GM23248 (cell line): Measurements from ENCODE around the gene SPTBN5. TPM values are rescaled to one million over a fixed set of nuclear protein-coding genes. Genes with fewer than 3 reads are reported as not detected.

ENCODE experiments used
- DNase-seq: peaks from one replicate; pipeline ENCODE4 v3.0.0-alpha.2; 2015
- H2AFZ ChIP-seq: fragments of 200-600 bp; sonication (generic); 2 replicates; pipeline ENCODE4 v1.6.1; 2016; ENCODE audit warnings: antibody characterized with exemption
- H3F3A ChIP-seq: fragments of 200-600 bp; sonication (generic); 2 replicates; pipeline ENCODE4 v1.6.1; 2016; ENCODE audit warnings: mild to moderate bottlenecking, antibody characterized with exemption, mixed run types; ENCODE audit not compliant: insufficient read depth
- H3K27ac ChIP-seq: fragments of 200-600 bp; sonication (generic); 2 replicates; pipeline ENCODE4 v1.5.1; 2016; ENCODE audit warnings: mild to moderate bottlenecking
- H3K27me3 ChIP-seq: fragments of 200-600 bp; sonication (generic); replicated peaks from 2 replicates; pipeline ENCODE4 v1.6.1; 2016; ENCODE audit warnings: mild to moderate bottlenecking; ENCODE audit not compliant: insufficient read depth
- H3K36me3 ChIP-seq: fragments of 200-600 bp; sonication (generic); 2 replicates; pipeline ENCODE4 v1.6.1; 2016; ENCODE audit warnings: low read depth, mild to moderate bottlenecking
- H3K4me1 ChIP-seq: fragments of 200-600 bp; sonication (generic); 2 replicates; pipeline ENCODE4 v1.6.1; 2016; ENCODE audit warnings: mild to moderate bottlenecking; ENCODE audit not compliant: insufficient read depth
- H3K4me2 ChIP-seq: fragments of 200-600 bp; sonication (generic); one replicate; pipeline ENCODE4 v1.6.1; 2016; ENCODE audit warnings: mild to moderate bottlenecking; ENCODE audit not compliant: unreplicated experiment
- H3K4me3 ChIP-seq: fragments of 200-600 bp; sonication (generic); 2 replicates; pipeline ENCODE4 v1.5.1; 2016; ENCODE audit warnings: mild to moderate bottlenecking
- H3K79me2 ChIP-seq: fragments of 200-600 bp; sonication (generic); 2 replicates; pipeline ENCODE4 v1.6.1; 2016; ENCODE audit warnings: mild to moderate bottlenecking; ENCODE audit not compliant: insufficient read depth
- H3K9ac ChIP-seq: fragments of 200-600 bp; sonication (generic); 2 replicates; pipeline ENCODE4 v1.6.1; 2016; ENCODE audit warnings: mild to moderate bottlenecking
- H3K9me2 ChIP-seq: fragments of 200-600 bp; sonication (generic); 2 replicates; pipeline ENCODE4 v1.6.1; 2016; ENCODE audit warnings: mixed run types, mild to moderate bottlenecking, moderate library complexity; ENCODE audit not compliant: insufficient read depth
- H3K9me3 ChIP-seq: fragments of 200-600 bp; sonication (generic); one replicate; pipeline ENCODE4 v1.6.1; 2017; ENCODE audit warnings: low read depth
- H4K20me1 ChIP-seq: fragments of 200-600 bp; sonication (generic); 2 replicates; pipeline ENCODE4 v1.6.0; 2016; ENCODE audit not compliant: insufficient read depth
- EZH2 ChIP-seq: fragments of 200-600 bp; sonication (generic); IDR thresholded peaks from 2 replicates; pipeline ENCODE4 v1.6.1; 2018; ENCODE audit warnings: antibody characterized with exemption, mild to moderate bottlenecking; ENCODE audit not compliant: insufficient read depth, poor library complexity, severe bottlenecking
- EZH2phosphoT487 ChIP-seq: fragments of 200-600 bp; sonication (generic); IDR thresholded peaks from 2 replicates; pipeline ENCODE4 v1.6.1; 2018; ENCODE audit warnings: antibody characterized with exemption, moderate library complexity, mild to moderate bottlenecking, low read depth; ENCODE audit not compliant: insufficient read depth
- WGBS, 2 experiments: methylation state at CpG; one replicate each; pipeline ENCODE4 v1.1.6; 2015 to 2017; ENCODE audit warnings: low lambda C conversion rate in 2 of 2, low coverage in 1 of 2; ENCODE audit errors: missing lambda C conversion rate in 2 of 2; 5-methylcytosine and 5-hydroxymethylcytosine counted together
- in situ Hi-C: fragments of 300-500 bp; cut with MboI; formaldehyde crosslinking; loops from 2 replicates; pipeline ENCODE4 v1.15.0; 2020
- polyA plus RNA-seq: library from polyadenylated mRNA; unstranded; fragments of >200 nt; fragmentation: Nextera tagmentation; extraction: Ambion mirVana; gene quantifications from 2 replicates; pipeline ENCODE4 v1.2.1, GENCODE V29; 2016
- total RNA-seq: library from RNA; depleted of rRNA; stranded (reverse); fragments of >200 nt; shearing (Covaris generic); gene quantifications from 2 replicates; pipeline ENCODE4 v1.2.3, GENCODE V29; 2014

SPTBN5 gene
- total and polyA plus RNA-seq, 2 experiments from 2014 or later = 0.03 to 0.11 TPM

DNA sequence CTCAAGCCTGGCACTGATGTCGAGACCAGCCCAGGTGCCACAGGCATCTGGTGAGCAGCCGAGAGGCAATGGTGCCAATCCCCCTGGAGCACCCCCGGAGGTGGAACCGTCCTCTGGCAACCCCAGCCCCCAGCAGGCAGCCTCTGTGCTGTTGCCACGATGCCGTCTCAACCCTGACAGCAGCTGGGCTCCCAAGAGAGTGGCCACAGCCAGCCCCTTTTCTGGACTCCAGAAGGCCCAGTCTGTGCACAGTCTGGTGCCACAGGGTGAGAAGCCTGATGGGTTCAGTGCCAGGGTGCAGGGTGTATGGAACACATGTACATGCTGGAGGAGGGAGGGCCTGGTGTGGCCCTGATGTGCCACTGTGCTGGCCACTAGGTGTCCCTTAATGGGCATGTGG lies 70.9 kb downstream of the SPTBN5 start:
- Histone ChIP-seq H3K9me3 (no peaks in the 10 kb centered on the region), H3K9me2 (no peaks in the 10 kb centered on the region), H3K27ac (no peak overlapping the region), H3K27me3 (no peaks in the 10 kb centered on the region), H3F3A (no peaks in the 10 kb centered on the region), H3K9ac (no peak overlapping the region), H2AFZ (no peak overlapping the region), H4K20me1 (no peaks in the 10 kb centered on the region), H3K36me3 (no peaks in the 10 kb centered on the region; the same call in 1 of the 2 replicates), H3K4me2 (no peak overlapping the region), H3K4me3 (no peak overlapping the region), H3K79me2 (no peaks in the 10 kb centered on the region), H3K4me1 (no peaks in the 10 kb centered on the region)
- 77 to 82% methylated on average over 6 of the region's 6 CpGs for WGBS, 2 experiments
- in situ Hi-C loops = loop anchor here (5.0 kb wide), 1 partner anchor 51 kb away; the partner anchor contains the start of gene MAPKBP1
- no peak for TF ChIP-seq EZH2phosphoT487
- TF ChIP-seq EZH2 = no peak
- no peak for DNase-seq

DNA sequence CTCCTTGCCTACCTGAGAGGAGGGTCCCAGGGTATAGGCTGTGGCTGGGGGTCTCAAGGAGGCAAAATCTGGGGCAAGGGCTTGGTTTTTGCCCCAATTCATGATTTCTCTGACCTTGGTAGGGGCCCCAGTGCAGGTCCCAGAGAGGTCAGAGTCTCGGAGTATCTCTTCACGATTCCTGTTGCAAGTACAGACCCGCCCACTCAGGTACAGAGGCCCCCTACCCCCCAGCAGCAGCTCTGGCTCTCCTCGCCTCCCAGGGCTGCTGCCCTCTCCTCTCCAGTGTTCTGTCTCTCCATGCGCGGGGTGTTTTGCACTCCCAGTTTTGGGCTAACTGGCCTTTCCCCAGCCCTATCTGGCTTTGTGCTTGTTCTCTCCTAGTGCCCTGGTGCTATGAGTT lies 71.4 kb downstream of the SPTBN5 start:
- H3K36me3 ChIP-seq = no peaks in the 10 kb centered on the region; the same call in 1 of the 2 replicates
- no peaks in the 10 kb centered on the region for H3K4me1 ChIP-seq
- in situ Hi-C loops = loop anchor here (5.0 kb wide), 1 partner anchor 50 kb away; the partner anchor contains the start of gene MAPKBP1
- H4K20me1 ChIP-seq = no peaks in the 10 kb centered on the region
- no peaks in the 10 kb centered on the region for H3K79me2 ChIP-seq
- no peak overlapping the region for H3K9ac ChIP-seq
- no peaks in the 10 kb centered on the region for H3F3A ChIP-seq
- WGBS, 2 experiments = 94 to 98% methylated on average over 6 of the region's 6 CpGs
- no peaks in the 10 kb centered on the region for H3K9me2 ChIP-seq
- TF ChIP-seq EZH2phosphoT487 = no peak
- no peak for TF ChIP-seq EZH2
- no peak overlapping the region for H3K27ac ChIP-seq
- no peak for DNase-seq
- H3K27me3 ChIP-seq = no peaks in the 10 kb centered on the region
- H3K4me3 ChIP-seq = no peak overlapping the region
- no peaks in the 10 kb centered on the region for H3K9me3 ChIP-seq
- no peak overlapping the region for H3K4me2 ChIP-seq
- no peak overlapping the region for H2AFZ ChIP-seq

DNA sequence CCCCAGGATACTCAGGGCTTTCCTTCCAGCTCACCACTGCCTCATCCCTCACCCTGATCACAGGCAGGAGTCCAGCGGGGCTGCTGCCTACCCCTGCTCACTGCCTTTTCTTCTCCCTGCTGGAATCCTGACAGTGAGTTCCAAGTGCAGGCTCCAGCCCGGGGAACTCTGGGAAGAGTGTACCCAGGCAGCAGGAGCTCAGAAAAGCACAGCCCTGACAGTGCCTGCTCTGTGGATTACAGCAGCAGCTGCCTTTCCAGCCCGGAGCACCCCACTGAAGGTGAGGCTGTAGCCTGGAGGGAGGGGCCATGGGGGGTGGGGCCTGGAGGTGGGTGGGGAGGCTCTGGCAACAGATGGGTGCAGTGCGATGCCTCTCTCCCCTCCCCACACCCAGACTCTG lies 72.0 kb downstream of the SPTBN5 start:
- no peaks in the 10 kb centered on the region for H3F3A ChIP-seq
- H3K79me2 ChIP-seq = no peaks in the 10 kb centered on the region
- H3K9me2 ChIP-seq = no peaks in the 10 kb centered on the region
- 81 to 83% methylated on average over 3 to 4 of the region's 4 CpGs for WGBS, 2 experiments
- no peaks in the 10 kb centered on the region; the same call in 1 of the 2 replicates for H3K36me3 ChIP-seq
- no peak overlapping the region for H3K4me2 ChIP-seq
- no peak for TF ChIP-seq EZH2phosphoT487
- no peak for TF ChIP-seq EZH2
- H3K9me3 ChIP-seq = no peaks in the 10 kb centered on the region
- no peaks in the 10 kb centered on the region for H3K4me1 ChIP-seq
- H3K9ac ChIP-seq = no peak overlapping the region
- H3K4me3 ChIP-seq = no peak overlapping the region
- in situ Hi-C loops = loop anchor here (5.0 kb wide), 1 partner anchor 50 kb away; the partner anchor contains the start of gene MAPKBP1
- H3K27ac ChIP-seq = no peak overlapping the region
- H4K20me1 ChIP-seq = no peaks in the 10 kb centered on the region
- DNase-seq = no peak
- H3K27me3 ChIP-seq = no peaks in the 10 kb centered on the region
- no peak overlapping the region for H2AFZ ChIP-seq

DNA sequence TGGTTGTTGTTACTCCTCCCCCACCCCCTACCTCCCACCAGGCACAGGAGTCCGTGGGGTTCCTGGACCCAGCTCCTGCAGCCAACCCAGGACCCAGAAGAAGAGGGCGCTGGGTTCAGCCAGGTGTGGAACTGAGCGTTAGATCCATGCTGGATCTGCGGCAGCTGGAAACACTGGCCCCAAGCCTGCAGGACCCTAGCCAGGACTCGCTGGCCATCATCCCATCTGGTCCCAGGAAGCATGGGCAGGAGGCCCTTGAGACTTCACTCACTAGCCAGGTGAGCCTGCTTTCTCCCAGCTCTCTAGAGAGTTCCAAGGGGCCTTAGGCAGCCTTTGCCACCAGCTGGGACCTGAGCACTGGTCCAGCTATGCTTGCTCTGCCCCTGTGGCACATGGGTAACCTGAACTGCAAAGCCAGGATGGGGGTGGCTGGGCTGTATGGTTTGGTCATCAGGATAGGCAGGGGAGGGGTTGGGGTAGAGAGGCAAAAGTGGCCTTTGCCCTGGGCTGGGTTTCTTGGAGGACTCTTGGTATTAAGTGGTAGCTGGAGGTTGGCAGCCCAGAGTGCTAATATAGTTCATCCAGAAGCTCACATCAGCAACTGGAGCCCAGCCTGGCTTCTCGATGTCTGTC lies 72.9 kb downstream of the SPTBN5 start:
- in situ Hi-C loops = loop anchor here (5.0 kb wide), 1 partner anchor 49 kb away; the partner anchor contains the start of gene MAPKBP1
- Histone ChIP-seq H3K79me2 (no peaks in the 10 kb centered on the region), H2AFZ (no peak overlapping the region), H3F3A (no peaks in the 10 kb centered on the region), H3K4me3 (no peak overlapping the region), H3K27ac (no peak overlapping the region), H3K9me3 (no peaks in the 10 kb centered on the region), H3K4me1 (no peaks in the 10 kb centered on the region), H3K36me3 (no peaks in the 10 kb centered on the region; the same call in 1 of the 2 replicates), H3K9me2 (no peaks in the 10 kb centered on the region), H3K4me2 (no peak overlapping the region), H4K20me1 (no peaks in the 10 kb centered on the region), H3K27me3 (no peaks in the 10 kb centered on the region), H3K9ac (no peak overlapping the region)
- DNase-seq = no peak
- TF ChIP-seq EZH2phosphoT487 (no peak), EZH2 (no peak)
- WGBS, 2 experiments = 85 to 93% methylated on average over 6 of the region's 6 CpGs
